ENCODE measurements around the gene GAB2.

- TF ChIP-seq CTCF (IDR thresholded peaks at IDR 0.05), result no peak
- no peak for TF ChIP-seq POLR2AphosphoS5 (IDR thresholded peaks at IDR 0.05; ENCODE audit: low read depth, low read length)
- TF ChIP-seq TCF7L2 (IDR thresholded peaks at IDR 0.05; ENCODE audit: low read depth, low read length), result no peak
- TF ChIP-seq REST (IDR thresholded peaks at IDR 0.05; ENCODE audit: insufficient read depth in 1 of 2, low read depth in 2 of 2, low read length in 1 of 2), result no peak
These were observed 26.8 kb downstream of the GAB2 start for GRCh38 chr11:78390809-78391208.
